HG03575 (cell line): ENCODE measurements around the gene ZNF385A.

Source experiments
- ATAC-seq: cut with Tn5 transposase; IDR thresholded peaks from one replicate; pipeline ENCODE4 v1.9.1; 2021; ENCODE audit not compliant: unreplicated experiment, insufficient number of reproducible peaks, low FRiP score; ENCODE audit errors: extremely low read depth

Gene ZNF385A

GRCh38 chr12:54384591-54385041, at the start of gene ZNF385A:
Gene ZNF385A, minus strand, starts transcription at chr12:54384733. Its CDS starts 219 bp downstream, at chr12:54384514.
- no peak for ATAC-seq

- no peak for ATAC-seq
Observed at GRCh38 chr12:54432815-54433164, 48.3 kb upstream of the ZNF385A start.

GRCh38 chr12:54431911-54432814, 47.6 kb upstream of the ZNF385A start:
- no peak for ATAC-seq

GRCh38 chr12:54430471-54431069, 46.0 kb upstream of the ZNF385A start:
- no peak for ATAC-seq

GRCh38 chr12:54429014-54429471, 44.5 kb upstream of the ZNF385A start:
- ATAC-seq = no peak

GRCh38 chr12:54428050-54429013, 43.8 kb upstream of the ZNF385A start:
- ATAC-seq = no peak

GRCh38 chr12:54427106-54427505, 42.6 kb upstream of the ZNF385A start:
- no peak for ATAC-seq

- no peak for ATAC-seq
Observed at GRCh38 chr12:54426690-54427089, 42.2 kb upstream of the ZNF385A start.

- no peak for ATAC-seq
Observed at GRCh38 chr12:54425702-54426101, 41.2 kb upstream of the ZNF385A start.

- no peak for ATAC-seq
Observed at GRCh38 chr12:54424224-54424623, 39.7 kb upstream of the ZNF385A start.

GRCh38 chr12:54423816-54424150, 39.2 kb upstream of the ZNF385A start:
- ATAC-seq = no peak

GRCh38 chr12:54421879-54422250, 37.3 kb upstream of the ZNF385A start:
- ATAC-seq = no peak

- no peak for ATAC-seq
Observed at GRCh38 chr12:54421175-54421878, 36.8 kb upstream of the ZNF385A start.

GRCh38 chr12:54420766-54421144, 36.2 kb upstream of the ZNF385A start:
- ATAC-seq = no peak

- no peak for ATAC-seq
Observed at GRCh38 chr12:54419088-54419887, 34.8 kb upstream of the ZNF385A start, which contains the start of gene ITGA5. Gene ITGA5, minus strand, starts transcription at chr12:54419266. Its CDS starts 68 bp downstream, at chr12:54419198.

GRCh38 chr12:54418441-54419087, 34.0 kb upstream of the ZNF385A start:
- no peak for ATAC-seq

GRCh38 chr12:54417712-54418440, 33.3 kb upstream of the ZNF385A start:
- ATAC-seq = no peak
